DOHH2 (cell line): ENCODE results near the gene STK32C.

Source experiments
- H3F3A ChIP-seq: fragments of 200-600 bp; sonication (generic), shearing (Covaris generic); 2 replicates; pipeline ENCODE4 v1.6.0; 2016; ENCODE audit warnings: antibody characterized with exemption, mild to moderate bottlenecking; ENCODE audit not compliant: control insufficient read depth, insufficient read depth
- H3K27ac ChIP-seq: fragments of 200-600 bp; sonication (generic); 2 replicates; pipeline ENCODE4 v1.5.1; 2014; ENCODE audit warnings: low read depth, mild to moderate bottlenecking, low read length, moderate library complexity
- H3K27me3 ChIP-seq: fragments of 200-600 bp; sonication (generic); 2 replicates; pipeline ENCODE4 v1.6.1; 2014; ENCODE audit warnings: mild to moderate bottlenecking, low read length, mixed read lengths; ENCODE audit not compliant: control insufficient read depth
- H3K36me3 ChIP-seq: fragments of 200-600 bp; sonication (generic); 2 replicates; pipeline ENCODE4 v1.6.1; 2014; ENCODE audit warnings: mild to moderate bottlenecking, low read length, moderate library complexity, mixed read lengths; ENCODE audit not compliant: control insufficient read depth
- H3K4me1 ChIP-seq: fragments of 200-600 bp; sonication (generic); 2 replicates; pipeline ENCODE4 v1.6.1; 2014; ENCODE audit warnings: mild to moderate bottlenecking, low read length, mixed read lengths; ENCODE audit not compliant: control insufficient read depth
- H3K4me2 ChIP-seq: fragments of 200-600 bp; sonication (generic); 2 replicates; pipeline ENCODE4 v1.6.0; 2014; ENCODE audit warnings: mild to moderate bottlenecking, low read length, moderate library complexity
- H3K4me3 ChIP-seq: fragments of 200-600 bp; sonication (generic); 2 replicates; pipeline ENCODE4 v1.5.1; 2014; ENCODE audit warnings: mild to moderate bottlenecking, low read length, mixed read lengths
- H3K79me2 ChIP-seq: fragments of 200-600 bp; sonication (generic); 2 replicates; pipeline ENCODE4 v1.6.1; 2014; ENCODE audit warnings: mild to moderate bottlenecking, low read length, mixed read lengths; ENCODE audit not compliant: control insufficient read depth
- H3K9me2 ChIP-seq: fragments of 200-600 bp; sonication (generic); replicated peaks from 2 replicates; pipeline ENCODE4 v1.6.1; 2014; ENCODE audit warnings: mild to moderate bottlenecking, low read length, mixed read lengths; ENCODE audit not compliant: control insufficient read depth
- H3K9me3 ChIP-seq: fragments of 200-600 bp; sonication (generic); 2 replicates; pipeline ENCODE4 v1.6.1; 2014; ENCODE audit warnings: antibody characterized with exemption, low read length, mixed read lengths; ENCODE audit not compliant: control insufficient read depth, insufficient read depth
- H4K20me1 ChIP-seq: fragments of 200-600 bp; sonication (generic); 2 replicates; pipeline ENCODE4 v1.6.0; 2014; ENCODE audit warnings: low read depth, mild to moderate bottlenecking, antibody characterized with exemption, low read length, moderate library complexity; ENCODE audit not compliant: control insufficient read depth, insufficient read depth
- EZH2phosphoT487 ChIP-seq: fragments of 200-600 bp; sonication (generic); IDR thresholded peaks from 2 replicates; pipeline ENCODE4 v1.6.1; 2017; ENCODE audit warnings: borderline replicate concordance, mild to moderate bottlenecking, antibody characterized with exemption, low read length, moderate library complexity, mixed read lengths
- TF ChIP-seq, protein P1 (sequence below): fragments of 200-600 bp; sonication (generic); IDR thresholded peaks from one replicate; pipeline ENCODE4 v1.5.1; 2014; ENCODE audit warnings: antibody characterized with exemption, mild to moderate bottlenecking, low read depth, low read length; ENCODE audit not compliant: poor library complexity, severe bottlenecking

STK32C gene

DNA sequence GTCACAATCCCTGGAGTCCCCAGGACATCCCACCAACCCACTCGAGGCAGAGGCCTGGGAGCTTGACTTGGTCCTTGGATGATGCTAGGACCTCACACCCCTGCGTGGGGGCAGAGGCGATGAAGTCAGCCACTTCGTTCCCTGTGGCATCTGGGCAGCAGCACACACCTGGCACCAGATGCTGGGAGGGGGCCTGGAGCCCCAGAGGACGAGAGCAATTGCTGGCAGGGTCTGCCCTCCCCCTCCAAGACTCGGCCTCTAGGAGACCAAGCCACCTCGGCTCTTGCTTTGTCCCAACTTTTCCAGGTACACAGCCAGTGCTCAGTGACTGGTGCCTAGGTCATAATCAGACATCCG is 81.9 kb downstream of the STK32C start:
- no peaks in the 10 kb centered on the region for H3K27me3 ChIP-seq
- no peaks in the 10 kb centered on the region for H3K9me2 ChIP-seq
- no peak overlapping the region for H3K4me3 ChIP-seq
- no peaks in the 10 kb centered on the region for H3F3A ChIP-seq
- no peaks in the 10 kb centered on the region for H4K20me1 ChIP-seq
- no peak overlapping the region for H3K27ac ChIP-seq
- peaks cover 12% of the 10 kb centered on the region for H3K4me1 ChIP-seq
- no peak overlapping the region for H3K4me2 ChIP-seq
- H3K36me3 ChIP-seq, result no peaks in the 10 kb centered on the region
- TF ChIP-seq, protein P1, sequence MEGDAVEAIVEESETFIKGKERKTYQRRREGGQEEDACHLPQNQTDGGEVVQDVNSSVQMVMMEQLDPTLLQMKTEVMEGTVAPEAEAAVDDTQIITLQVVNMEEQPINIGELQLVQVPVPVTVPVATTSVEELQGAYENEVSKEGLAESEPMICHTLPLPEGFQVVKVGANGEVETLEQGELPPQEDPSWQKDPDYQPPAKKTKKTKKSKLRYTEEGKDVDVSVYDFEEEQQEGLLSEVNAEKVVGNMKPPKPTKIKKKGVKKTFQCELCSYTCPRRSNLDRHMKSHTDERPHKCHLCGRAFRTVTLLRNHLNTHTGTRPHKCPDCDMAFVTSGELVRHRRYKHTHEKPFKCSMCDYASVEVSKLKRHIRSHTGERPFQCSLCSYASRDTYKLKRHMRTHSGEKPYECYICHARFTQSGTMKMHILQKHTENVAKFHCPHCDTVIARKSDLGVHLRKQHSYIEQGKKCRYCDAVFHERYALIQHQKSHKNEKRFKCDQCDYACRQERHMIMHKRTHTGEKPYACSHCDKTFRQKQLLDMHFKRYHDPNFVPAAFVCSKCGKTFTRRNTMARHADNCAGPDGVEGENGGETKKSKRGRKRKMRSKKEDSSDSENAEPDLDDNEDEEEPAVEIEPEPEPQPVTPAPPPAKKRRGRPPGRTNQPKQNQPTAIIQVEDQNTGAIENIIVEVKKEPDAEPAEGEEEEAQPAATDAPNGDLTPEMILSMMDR, result no peak
- no peak for TF ChIP-seq EZH2phosphoT487
- H3K79me2 ChIP-seq, result no peaks in the 10 kb centered on the region
- H3K9me3 ChIP-seq, result no peaks in the 10 kb centered on the region

DNA sequence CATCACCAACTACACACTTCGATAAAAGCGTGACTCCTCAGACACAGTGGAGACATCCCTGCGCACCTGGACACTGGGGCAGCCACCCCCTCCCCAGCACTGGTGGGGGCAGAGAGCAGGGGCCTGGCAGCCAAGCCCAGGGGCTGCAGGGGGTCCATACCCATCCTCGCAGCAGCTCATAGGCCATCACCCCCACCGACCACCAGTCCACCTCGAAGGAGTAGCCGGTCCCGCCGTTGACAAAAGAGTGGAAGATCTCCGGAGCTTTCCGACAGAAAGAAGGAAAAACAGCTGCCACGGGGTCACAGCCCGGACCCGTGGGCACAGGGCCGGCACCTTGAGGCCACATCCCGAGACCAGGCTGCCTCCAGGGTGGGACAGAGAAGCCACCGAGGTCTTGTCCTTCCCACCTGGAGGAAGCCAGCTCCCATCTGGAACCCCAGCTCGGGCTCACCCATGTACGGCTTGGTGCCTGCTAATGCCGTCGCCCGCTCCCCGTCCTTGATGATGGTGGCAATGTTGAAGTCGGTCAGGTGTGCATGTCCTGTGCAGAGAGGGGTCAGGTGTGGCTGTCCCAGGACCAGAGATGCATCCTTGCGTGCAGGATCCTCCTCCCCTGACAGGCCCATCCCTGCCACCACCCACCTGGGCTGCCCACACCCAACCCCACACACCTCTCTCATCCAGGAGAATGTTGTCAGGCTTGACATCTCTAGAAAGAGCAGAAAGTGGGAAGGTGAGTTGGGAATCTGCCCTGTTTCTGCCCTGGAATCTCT is 82.5 kb downstream of the STK32C start:
- Histone ChIP-seq H3K27ac (no peak overlapping the region), H3K4me2 (no peak overlapping the region), H3K27me3 (no peaks in the 10 kb centered on the region), H3K9me3 (no peaks in the 10 kb centered on the region), H3K36me3 (no peaks in the 10 kb centered on the region), H3K4me1 (peaks cover 10% of the 10 kb centered on the region), H3K4me3 (no peak overlapping the region), H4K20me1 (no peaks in the 10 kb centered on the region), H3K9me2 (no peaks in the 10 kb centered on the region), H3K79me2 (no peaks in the 10 kb centered on the region), H3F3A (no peaks in the 10 kb centered on the region)
- TF ChIP-seq EZH2phosphoT487, result no peak
- TF ChIP-seq, protein P1, result no peak

DNA sequence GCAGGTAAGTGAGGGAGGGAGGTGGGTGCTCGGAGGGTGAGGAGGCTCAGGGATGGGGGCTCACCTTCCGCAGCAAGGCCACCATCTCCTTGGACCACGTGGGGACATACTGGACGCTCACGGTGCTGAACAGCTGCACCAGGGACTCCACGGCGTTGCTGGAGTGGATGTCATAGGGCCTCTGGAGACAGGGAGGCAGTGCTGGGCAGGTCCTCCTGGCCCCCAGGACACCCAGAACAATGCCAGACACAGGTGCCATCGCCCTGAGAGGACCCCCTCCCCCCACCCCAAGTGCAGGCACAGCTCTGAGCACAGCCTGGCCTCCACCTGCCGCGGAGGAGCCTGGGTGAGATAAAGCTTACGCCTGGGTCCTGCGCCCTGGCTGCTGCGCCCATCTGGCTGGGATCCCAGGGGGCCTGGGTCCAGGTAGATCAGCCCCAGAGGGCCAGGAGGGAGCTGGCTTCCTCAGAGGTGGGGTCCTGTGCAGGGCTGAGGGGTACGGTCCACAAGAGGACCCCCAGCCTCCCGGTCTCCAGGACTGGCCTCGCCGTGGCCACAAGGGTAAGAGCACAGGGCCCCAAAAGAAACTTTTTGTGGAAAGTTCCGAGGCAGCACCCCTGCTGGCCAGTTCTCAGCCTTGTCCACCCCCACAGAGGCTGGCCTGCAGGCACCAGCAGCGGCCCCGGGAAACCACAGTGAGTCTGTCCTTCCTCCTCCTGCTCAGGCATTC is 83.2 kb downstream of the STK32C start:
- Histone ChIP-seq H3F3A (no peaks in the 10 kb centered on the region), H3K4me1 (peaks cover 3% of the 10 kb centered on the region), H3K4me3 (no peak overlapping the region), H3K9me2 (no peaks in the 10 kb centered on the region), H3K36me3 (no peaks in the 10 kb centered on the region), H3K4me2 (no peak overlapping the region), H3K9me3 (no peaks in the 10 kb centered on the region), H4K20me1 (no peaks in the 10 kb centered on the region), H3K79me2 (no peaks in the 10 kb centered on the region), H3K27ac (no peak overlapping the region), H3K27me3 (no peaks in the 10 kb centered on the region)
- TF ChIP-seq EZH2phosphoT487, result no peak
- TF ChIP-seq, protein P1, result no peak
